ENCODE measurements around the gene ERCC8. TPM values are rescaled to one million over a fixed set of nuclear protein-coding genes. Genes with fewer than 3 reads are reported as not detected.
A peak's percentile ranks its signal among the peaks of the same experiment; 100 is the strongest.

ERCC8 gene
- total RNA-seq, 4 donors from 2014 or later, result 13.8 to 25.8 (median 19.9) TPM

DNA sequence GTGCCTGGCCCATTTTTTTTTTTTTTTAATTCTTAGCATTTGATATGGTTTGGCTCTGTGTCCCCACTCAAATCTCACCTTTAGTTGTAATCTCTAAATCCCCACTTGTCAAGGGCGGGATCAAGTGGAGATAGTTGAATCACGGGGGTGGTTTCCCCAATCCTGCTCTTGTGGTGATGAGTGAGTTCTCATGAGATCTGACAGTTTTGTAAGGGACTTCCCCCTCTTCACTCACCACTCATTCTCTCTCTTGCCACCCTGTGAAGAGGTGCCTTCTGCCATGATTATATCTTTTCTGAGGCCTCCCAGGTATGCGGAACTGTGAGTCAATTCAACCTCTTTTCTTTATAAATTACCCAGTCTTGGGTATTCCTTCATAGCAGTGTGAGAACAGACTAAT, 27.4 kb upstream of the ERCC8 start:
- H3K4me1 ChIP-seq, result no peaks in the 10 kb centered on the region
- no peaks in the 10 kb centered on the region for H3K36me3 ChIP-seq
- intact Hi-C loops (cut with DNase I), result no loop called here
- DNase-seq, result no peak
- no peak overlapping the region for H3K27ac ChIP-seq
- H3K27me3 ChIP-seq, result no peaks in the 10 kb centered on the region
- 87 to 97% methylated on average over 3 of the region's 3 CpGs for WGBS, 2 donors
- no peak overlapping the region for H3K4me3 ChIP-seq (replicated peaks in 1 of 3)
- no peak for TF ChIP-seq CTCF (IDR thresholded peaks at IDR 0.05)
- TF ChIP-seq POLR2A (IDR thresholded peaks at IDR 0.05), result no peak
- H3K9me3 ChIP-seq, result no peaks in the 10 kb centered on the region

GRCh38 chr5:60961685-60962084, 16.8 kb upstream of the ERCC8 start:
- intact Hi-C loops (cut with DNase I), result no loop called here
- Histone ChIP-seq H3K27me3 (no peaks in the 10 kb centered on the region), H3K4me1 (no peaks in the 10 kb centered on the region), H3K4me3 (replicated peaks in 1 of 3) (no peak overlapping the region), H3K9me3 (no peaks in the 10 kb centered on the region), H3K27ac (no peak overlapping the region), H3K36me3 (no peaks in the 10 kb centered on the region)
- DNase-seq, result no peak
- no peak for TF ChIP-seq POLR2A (IDR thresholded peaks at IDR 0.05)
- TF ChIP-seq CTCF (IDR thresholded peaks at IDR 0.05), result no peak
- WGBS, 2 donors, result 90 to 91% methylated on average over 2 of the region's 2 CpGs

GRCh38 chr5:60960591-60960990, 15.7 kb upstream of the ERCC8 start:
- Histone ChIP-seq H3K36me3 (no peaks in the 10 kb centered on the region), H3K4me3 (replicated peaks in 1 of 3) (no peak overlapping the region), H3K27me3 (no peaks in the 10 kb centered on the region), H3K4me1 (no peaks in the 10 kb centered on the region), H3K27ac (no peak overlapping the region), H3K9me3 (no peaks in the 10 kb centered on the region)
- WGBS, 2 donors, result 38 to 41% methylated on average over 2 of the region's 2 CpGs
- intact Hi-C loops (cut with DNase I), result no loop called here
- no peak for DNase-seq
- TF ChIP-seq POLR2A (IDR thresholded peaks at IDR 0.05) (no peak), CTCF (IDR thresholded peaks at IDR 0.05) (peak in 2 of 6 experiments; percentile 18 to 35)

- no peak for DNase-seq
- H3K36me3 ChIP-seq, result no peaks in the 10 kb centered on the region
- no peaks in the 10 kb centered on the region for H3K4me1 ChIP-seq
- intact Hi-C loops (cut with DNase I), result no loop called here
- TF ChIP-seq CTCF (IDR thresholded peaks at IDR 0.05) (peak in 3 of 6 experiments; percentile 26 to 39 (median 38)), POLR2A (IDR thresholded peaks at IDR 0.05) (no peak)
- no peak overlapping the region for H3K4me3 ChIP-seq (replicated peaks in 1 of 3)
- no peaks in the 10 kb centered on the region for H3K27me3 ChIP-seq
- no peaks in the 10 kb centered on the region for H3K9me3 ChIP-seq
- H3K27ac ChIP-seq, result no peak overlapping the region
Observed at GRCh38 chr5:60959156-60959555, 14.3 kb upstream of the ERCC8 start.

- H3K9me3 ChIP-seq, result no peaks in the 10 kb centered on the region
- no peaks in the 10 kb centered on the region for H3K4me1 ChIP-seq
- 91 to 93% methylated on average over 2 of the region's 2 CpGs for WGBS, 2 donors
- no peak overlapping the region for H3K4me3 ChIP-seq (replicated peaks in 1 of 3)
- DNase-seq, result no peak
- no peak for TF ChIP-seq POLR2A (IDR thresholded peaks at IDR 0.05)
- TF ChIP-seq CTCF (IDR thresholded peaks at IDR 0.05), result no peak
- no peak overlapping the region for H3K27ac ChIP-seq
- intact Hi-C loops (cut with DNase I), result no loop called here
- H3K36me3 ChIP-seq, result no peaks in the 10 kb centered on the region
- no peaks in the 10 kb centered on the region for H3K27me3 ChIP-seq
Observed at GRCh38 chr5:60958712-60959111, 13.8 kb upstream of the ERCC8 start.

All from thyroid gland (tissue), 4 donors.